ENCODE results near the gene SLC8A3. TPM values are rescaled to one million over a fixed set of nuclear protein-coding genes. Genes with fewer than 3 reads are reported as not detected.

Gene SLC8A3
- total and polyA plus RNA-seq, 2 of the 13 experiments (the other 11 are each of a cell fraction or from before 2014, with no cell fraction given), result 0.01 to 0.02 TPM

GRCh38 chr14:70177081-70177800, 11.5 kb downstream of the SLC8A3 start (continued):
- TF ChIP-seq ZNF281 (CRISPR knock-in tag; IDR thresholded peaks at IDR 0.05; ENCODE audit: borderline replicate concordance) (no peak), ZC3H13 (CRISPR knock-in tag; IDR thresholded peaks at IDR 0.05) (no peak), ZNF800 (CRISPR knock-in tag; IDR thresholded peaks at IDR 0.05) (no peak), ZNF407 (CRISPR knock-in tag; IDR thresholded peaks at IDR 0.05; ENCODE audit: not compliant biosample characterization) (no peak), ZBTB8A (CRISPR knock-in tag; IDR thresholded peaks at IDR 0.05; ENCODE audit: borderline replicate concordance, low read depth) (no peak), RBAK (CRISPR knock-in tag; IDR thresholded peaks at IDR 0.05) (no peak), RXRA (CRISPR knock-in tag; IDR thresholded peaks at IDR 0.05) (no peak), IRF1 (CRISPR knock-in tag; IDR thresholded peaks at IDR 0.05; ENCODE audit: low read depth) (no peak), ZNF572 (CRISPR knock-in tag; IDR thresholded peaks at IDR 0.05) (no peak), ZNF264 (CRISPR knock-in tag; IDR thresholded peaks at IDR 0.05) (no peak)
